NCI-H128 (cell line): Measurements from ENCODE around the gene HDAC4.
"Not testable (repeated sequence)": the region's sequence is repeated elsewhere in the genome, so short reads cannot be mapped to it uniquely, and the experiment has no call there.

ENCODE experiments used
- DNase-seq: peaks from one replicate; lab custom pipeline; 2025; ENCODE audit not compliant: unreplicated experiment; lab: John Stamatoyannopoulos, UW

HDAC4 gene

DNA sequence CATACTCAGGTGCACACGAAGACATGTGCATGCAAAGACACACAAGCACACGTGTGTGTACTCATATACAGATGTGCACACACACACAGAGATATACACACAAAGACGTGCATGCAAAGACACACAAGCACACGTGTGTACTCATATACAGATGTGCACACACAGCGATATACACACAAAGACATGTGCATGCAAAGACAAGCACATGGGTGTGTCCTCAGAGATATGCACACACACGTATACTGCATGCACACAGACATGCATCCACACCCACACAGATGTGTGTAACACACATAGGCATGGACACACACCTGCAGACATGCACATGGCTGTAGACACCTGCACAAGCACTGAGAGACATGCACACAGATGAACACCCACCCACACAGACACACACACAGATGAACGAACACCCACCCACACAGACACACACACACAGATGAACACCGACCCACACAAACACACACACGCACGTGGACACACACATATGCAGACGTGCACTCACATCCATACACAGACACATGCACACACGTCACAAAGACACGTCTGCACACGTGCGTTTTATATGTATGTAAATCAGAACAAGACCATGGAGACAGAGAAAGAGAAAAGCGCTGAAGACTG lies 321.0 kb downstream of the HDAC4 start:
- DNase-seq = no peak

DNA sequence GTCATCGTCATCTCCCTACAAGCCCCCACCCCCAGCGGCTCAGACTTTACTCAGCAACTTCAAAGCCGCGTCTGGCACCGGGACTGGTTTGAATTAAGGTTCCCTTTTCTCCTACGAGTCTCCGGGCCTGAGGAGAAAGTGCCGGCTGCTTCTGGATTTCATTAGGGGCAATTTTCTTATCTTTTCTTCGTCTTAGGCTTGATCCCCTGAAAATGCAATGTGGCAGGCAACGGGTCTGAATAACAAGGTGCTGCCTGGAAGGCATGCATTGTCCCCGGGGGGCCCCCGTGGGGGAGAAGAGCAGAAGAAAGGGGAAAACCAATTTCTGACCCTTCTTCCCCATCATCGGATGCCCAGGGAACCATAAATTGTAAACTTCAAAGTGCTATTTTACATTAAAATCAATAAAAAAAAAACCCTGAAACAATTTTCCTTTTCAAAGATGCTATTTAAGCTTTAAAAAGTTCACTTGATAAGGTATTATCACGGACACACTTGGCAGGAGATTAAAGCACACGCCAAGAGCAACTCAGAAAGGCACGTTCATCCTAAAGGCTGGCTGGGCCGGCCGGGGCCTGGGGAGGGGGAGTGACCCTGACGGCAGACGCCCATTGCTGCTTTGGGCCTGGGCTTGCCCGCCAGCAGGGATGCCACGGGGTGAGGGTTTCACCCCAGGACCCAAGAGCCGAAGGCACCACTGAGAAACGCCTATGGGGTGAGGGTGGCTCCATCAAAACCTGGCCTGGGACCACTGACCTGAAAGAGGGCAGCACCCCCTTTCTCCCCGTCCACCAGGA lies 322.5 kb downstream of the HDAC4 start:
- DNase-seq = no peak

DNA sequence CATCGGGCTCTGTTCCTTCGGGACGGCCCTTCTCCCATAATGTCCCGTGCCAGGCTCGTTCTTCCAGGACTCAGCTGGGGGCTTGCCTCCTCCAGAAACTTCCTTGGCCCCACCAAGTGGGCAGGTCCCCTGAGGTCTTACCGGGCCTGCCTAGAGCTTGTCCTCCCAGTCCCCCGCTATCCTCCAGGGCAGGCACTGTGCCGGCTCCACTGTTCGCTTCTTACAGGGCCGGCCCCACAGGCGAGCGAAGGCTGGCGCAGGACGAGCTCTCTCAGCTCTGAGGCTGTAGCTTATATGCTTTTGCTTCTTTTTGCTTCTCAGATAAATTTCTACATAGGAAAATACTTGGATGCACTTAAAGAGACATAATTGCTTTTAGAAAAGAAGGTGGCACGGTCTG lies 323.6 kb downstream of the HDAC4 start:
- no peak for DNase-seq

DNA sequence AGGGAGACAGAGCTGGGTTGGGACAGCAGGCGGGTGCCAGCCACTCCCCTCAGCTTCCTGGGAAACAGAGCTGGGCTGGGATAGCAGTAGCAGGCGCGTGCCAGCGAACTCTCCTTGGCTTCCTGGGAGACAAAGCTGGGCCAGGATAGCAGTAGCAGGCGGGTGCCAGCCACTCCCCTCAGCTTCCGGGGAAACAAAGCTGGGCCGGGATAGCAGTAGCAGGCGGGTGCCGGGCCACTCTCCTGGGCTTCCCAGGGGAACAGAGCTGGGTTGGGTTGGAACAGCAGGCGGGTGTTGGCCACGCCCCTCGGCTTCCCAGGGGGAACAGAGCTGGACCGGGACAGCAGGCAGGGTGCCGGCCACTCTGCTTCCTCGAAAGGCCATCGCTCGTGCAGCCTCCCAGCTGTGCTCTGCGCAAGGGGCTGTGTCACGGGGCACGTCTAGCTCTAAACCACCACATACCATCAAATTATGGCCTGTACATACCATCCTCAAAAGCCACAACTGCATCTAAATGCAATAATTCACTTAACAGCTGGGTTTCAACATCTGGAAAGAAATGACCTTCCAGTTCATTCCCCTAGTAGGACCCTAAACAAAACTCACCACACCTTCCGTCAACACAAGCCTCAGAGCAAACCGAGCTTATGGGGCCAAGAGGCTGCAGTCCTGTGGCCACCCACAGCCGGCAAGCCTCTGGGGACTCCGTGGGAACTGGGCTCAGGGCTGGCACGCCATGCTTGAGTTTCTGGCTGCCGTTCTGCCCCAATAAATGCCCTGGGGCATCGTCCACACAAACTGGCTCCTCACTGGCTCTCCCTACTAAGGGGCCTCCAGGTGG lies 324.7 kb downstream of the HDAC4 start:
- DNase-seq = no peak

DNA sequence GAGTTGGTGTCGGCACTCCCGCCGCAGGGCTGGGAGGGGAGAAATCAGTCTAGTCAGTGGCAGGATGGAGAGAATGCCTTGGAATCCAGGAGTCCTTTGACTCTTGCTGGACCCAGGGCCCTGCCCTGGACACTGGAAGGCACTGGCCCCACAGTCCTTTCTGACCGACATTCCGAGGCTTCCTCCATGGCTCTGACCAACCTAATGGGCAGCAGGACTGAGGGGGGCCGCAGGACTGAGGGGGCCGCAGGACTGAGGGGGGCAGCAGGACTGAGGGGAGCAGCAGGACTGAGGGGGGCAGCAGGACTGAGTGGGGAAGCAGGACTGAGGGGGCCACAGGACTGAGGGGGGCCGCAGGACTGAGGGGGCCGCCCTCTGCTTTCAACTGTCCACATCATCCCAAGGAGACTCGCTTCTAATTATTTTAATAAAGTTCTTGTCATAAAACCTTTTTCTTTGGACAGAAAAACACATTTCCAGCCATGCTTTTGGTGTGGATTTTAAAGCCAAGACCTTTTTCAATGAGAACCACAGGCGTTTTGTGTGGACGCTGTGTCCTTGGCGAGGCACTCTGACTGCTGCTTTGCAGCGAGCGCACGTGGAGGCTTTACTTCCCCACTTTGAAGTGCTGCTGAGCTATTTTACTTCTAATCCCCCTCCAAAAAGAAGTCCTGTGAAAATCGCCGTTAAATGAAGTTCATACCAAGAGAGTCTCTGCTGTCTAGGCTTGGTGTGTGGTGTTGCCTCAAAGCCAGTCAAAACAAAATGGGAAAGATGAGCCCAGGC lies 326.9 kb downstream of the HDAC4 start:
- no peak for DNase-seq

DNA sequence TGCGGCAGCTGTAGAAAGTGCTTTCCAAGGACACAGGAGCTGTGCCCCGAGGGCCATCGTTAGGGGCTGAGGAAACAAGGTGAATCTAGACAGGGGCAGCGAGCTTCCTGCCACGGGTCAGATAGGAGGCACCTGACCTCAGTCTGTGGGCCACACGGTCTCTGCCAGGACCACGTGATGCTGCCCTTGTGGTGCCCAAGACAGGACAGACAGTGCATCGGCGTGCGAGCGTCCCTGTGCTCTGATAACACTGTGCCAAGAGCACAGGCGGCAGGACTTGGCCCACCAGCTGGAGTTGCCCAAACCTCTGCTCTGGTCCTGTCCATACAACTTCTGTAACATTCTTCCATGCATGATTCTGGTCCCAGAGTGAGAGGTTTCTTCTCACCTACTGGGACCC lies 327.6 kb downstream of the HDAC4 start:
- DNase-seq = no peak

DNA sequence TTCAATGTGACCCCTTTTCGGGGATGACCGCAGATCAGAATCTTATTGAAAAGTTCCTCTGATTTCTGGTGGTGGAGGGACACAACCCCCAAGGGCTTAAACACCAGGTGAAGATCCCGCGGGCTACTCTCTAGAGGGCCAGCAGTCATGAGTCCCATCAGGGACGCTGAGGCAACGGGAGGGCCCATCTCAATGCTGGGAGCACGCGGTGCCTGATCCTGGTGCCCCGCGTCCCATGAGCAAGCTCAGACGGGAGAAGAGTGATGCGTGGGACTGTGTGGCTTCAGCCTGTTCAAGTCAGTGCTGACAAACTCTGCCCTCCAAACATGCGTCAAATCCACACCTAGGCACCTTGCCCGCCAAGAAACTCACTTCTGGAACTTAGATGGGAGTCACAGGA lies 328.0 kb downstream of the HDAC4 start:
- DNase-seq = no peak

DNA sequence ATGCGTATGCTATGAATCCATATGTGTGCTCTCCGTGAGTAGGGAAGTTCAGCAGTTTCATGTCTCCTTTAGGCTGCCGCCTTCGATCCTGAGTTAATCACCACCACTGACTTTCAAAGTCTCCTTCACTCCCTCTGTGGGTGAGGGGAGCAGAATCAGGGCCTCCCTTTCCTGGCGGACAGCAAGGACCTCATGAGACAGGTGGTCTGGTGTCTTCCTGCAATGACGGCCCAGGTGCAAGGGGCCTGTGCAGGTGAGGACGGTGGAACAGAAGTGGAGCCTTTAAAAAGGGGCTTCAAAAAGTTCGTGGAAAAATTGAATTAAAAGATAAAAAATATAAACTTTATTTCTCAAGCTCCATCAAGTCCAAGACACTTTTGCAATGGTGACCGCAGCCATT lies 330.4 kb downstream of the HDAC4 start:
- DNase-seq = no peak

DNA sequence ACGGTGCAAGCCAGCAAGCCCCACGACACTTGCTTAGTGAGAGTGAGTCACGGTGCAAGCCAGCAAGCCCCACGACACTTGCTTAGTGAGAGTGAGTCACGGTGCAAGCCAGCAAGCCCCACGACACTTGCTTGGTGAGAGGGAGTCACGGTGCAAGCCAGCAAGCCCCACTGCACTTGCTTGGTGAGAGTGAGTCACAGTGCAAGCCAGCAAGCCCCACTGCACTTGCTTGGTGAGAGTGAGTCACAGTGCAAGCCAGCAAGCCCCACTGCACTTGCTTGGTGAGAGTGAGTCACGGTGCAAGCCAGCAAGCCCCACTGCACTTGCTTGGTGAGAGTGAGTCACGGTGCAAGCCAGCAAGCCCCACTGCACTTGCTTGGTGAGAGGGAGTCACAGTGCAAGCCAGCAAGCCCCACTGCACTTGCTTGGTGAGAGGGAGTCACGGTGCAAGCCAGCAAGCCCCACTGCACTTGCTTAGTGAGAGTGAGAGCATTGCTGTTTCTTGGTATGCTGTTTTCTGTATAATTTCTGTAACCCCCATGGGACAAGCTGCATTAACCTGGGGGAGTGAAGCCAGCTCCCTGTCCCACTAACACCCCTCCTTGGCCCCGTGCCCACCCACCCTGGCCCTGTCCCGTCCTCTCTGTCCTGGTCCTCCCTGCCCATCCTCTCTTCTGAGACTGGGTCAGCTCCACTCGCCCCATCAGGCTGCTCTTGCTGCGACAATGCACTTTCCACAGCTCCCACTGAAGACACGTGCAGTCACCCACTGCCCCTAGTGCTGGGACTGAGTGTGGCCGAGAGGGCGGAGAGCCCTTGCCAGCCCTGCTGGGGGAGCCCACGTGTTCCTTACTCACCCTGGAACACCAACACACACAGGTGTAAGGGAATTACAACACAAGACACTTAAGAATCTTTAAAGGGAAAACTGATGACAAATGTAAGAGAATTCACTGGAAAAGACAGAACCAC lies 331.2 kb downstream of the HDAC4 start:
- not testable (repeated sequence) for DNase-seq

DNA sequence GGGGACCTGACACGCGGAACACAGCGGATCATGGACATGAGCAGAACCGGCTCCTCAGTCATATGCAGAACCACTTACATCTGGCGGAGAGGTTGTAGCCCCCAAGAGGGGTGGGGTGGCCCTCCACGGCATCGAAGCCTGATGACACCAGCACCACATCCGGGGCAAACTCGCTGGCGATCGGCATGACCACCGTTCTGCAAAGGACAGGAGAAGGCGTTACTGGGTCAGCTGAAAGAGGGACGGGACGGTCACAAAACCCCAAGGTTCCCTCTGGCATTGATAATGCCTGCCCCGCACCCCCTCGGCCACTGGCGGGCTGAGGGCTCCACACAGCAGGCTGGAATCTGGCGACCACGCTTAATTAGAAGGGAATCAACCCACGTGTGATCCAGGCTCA lies 332.4 kb downstream of the HDAC4 start:
- DNase-seq = no peak

DNA sequence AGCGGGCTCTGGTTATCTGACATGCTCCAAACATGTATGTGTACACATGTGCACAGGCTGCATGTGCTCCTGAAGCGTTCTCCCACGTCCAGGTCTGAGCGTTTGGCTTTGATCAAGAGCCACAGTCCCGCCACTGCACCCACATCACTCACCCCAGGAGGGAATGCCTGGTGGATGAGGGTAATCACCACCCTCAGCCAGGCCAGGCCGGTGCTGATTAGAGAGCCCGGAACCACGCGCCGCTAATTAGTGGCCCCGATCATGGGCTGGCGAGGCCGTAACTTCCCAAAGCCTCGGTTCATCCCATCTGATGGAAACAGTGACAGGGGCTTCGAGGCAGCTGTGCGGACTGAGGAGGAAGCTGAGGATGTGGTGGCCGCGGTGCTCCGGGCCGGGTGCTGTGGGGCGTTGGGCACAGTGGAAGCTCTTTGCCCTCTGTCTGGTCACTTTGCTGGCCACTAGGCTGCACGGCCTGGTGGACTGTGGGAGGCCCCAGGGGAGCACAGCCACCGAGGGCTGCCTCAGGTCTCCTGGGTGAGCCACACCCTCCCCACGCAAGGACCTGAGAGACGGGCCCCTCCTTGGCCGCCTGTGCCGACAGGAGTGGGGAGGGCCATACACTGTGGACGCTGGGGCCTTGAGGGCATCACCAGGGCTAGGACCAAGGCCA lies 333.5 kb downstream of the HDAC4 start:
- DNase-seq = no peak

DNA sequence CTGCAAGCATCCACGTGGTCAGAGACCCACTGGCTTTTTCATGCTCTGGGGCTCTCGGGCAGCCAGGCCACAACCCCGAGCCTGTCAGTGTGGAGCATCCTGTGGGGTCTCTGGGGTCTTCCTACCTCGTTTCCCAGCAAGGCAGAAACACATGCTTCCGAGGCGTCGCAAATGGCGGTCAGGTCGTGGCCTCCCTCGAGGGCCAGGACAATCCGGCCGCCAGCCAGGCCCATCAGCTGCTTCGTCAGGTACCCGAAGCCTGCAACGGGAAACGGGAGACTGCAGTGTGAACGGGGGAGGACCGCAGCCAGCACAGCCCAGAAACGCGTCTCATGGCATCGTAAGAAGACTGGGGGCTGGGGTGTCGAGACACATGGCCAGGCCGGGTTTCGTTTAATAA lies 334.2 kb downstream of the HDAC4 start:
- no peak for DNase-seq

DNA sequence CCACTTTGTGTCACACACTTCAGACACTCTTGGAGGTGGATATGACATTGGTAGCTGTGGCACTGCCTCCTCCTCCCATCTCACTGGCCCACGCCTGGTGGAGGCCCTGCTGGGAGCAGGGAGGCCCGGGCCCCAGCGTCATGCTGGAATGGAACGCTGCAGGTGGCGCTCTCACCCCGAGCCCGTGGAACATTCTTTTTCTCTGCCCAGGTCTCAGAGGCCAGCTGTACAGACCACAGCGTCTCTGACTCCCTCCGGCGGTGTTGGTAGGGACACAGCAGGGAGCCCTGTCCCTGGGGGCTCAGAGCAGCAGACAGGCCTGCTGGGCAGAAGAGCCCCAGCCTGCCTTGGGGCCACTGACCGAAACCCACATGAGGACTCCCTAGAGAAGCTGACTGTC lies 334.9 kb downstream of the HDAC4 start:
- DNase-seq = no peak

DNA sequence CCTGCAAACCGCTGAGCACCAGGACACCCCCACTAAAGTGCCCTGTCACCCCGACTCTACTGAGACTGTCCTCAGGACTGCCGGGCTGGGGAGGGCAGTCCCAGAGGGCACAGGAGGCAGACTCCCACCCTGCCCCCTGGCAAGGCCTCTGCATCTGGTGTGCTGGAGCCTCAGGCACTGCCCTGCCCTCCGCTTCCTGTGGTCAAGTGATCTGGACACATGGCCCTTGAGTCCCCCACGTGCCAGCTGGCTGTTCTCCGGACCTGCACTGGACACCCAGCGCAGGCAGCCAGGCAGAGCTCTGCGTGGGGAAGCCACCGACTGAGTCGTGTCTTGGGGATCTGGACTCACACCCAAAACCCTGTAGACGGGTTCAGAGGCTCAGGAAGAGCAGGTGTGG lies 335.3 kb downstream of the HDAC4 start:
- no peak for DNase-seq

DNA sequence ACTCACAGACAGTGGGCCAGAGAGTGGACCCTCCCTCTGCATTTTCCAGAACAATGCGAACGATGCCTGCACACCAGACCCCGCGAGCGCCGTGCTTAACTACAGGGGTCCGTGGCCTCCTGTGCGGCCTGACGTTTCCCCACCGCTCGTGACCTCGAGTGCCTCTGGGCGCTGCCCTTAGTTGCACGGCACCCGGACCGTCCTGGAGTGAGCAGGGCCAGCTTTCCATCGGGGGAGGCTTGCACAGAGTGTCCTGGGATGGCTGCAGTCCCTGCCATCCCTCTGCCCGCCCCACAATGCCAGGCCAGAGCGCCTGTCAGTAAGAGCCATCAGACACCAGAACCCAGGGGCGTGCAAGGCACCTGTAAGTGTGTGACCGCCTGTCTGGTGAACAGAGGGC lies 335.9 kb downstream of the HDAC4 start:
- DNase-seq = no peak

DNA sequence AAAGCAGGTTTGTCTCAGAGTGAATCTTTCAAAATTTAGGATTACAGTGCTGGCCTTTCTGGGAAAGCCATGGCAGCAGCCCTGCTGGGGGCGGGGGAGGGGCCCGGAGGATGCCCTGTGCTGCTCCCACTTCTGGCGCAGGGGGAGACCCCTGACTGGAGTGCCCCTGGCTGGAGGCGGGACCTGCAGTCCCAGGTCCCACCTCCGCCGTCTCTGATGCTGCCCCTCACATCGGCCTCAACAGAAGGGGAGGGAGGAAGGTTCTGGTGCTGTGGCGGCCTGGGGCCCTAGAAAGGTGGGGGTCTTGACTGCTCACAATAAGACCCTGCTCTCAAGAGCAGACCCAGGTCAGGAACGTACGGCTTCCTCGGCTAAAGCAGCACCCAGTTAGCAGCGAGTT lies 336.6 kb downstream of the HDAC4 start:
- no peak for DNase-seq

DNA sequence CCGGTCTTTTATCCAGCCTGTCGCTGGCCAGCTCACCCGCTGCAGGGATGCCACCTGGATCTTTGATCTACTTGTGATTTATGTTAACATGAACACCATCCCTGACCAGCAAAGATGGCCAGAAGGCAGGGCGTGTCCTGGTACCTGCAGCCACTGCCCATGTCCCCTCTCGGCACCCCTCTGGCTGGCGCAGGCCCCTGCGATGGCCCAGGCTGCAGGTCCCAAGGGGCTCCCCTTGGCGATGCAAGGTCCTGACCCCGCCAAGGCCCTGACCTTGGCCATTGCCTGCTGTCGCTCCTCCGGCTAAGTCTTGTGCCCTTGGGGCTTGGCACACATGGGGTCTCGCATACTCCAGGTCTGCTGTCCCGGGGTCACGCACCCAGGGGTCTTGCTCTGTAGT lies 338.1 kb downstream of the HDAC4 start:
- DNase-seq = no peak

DNA sequence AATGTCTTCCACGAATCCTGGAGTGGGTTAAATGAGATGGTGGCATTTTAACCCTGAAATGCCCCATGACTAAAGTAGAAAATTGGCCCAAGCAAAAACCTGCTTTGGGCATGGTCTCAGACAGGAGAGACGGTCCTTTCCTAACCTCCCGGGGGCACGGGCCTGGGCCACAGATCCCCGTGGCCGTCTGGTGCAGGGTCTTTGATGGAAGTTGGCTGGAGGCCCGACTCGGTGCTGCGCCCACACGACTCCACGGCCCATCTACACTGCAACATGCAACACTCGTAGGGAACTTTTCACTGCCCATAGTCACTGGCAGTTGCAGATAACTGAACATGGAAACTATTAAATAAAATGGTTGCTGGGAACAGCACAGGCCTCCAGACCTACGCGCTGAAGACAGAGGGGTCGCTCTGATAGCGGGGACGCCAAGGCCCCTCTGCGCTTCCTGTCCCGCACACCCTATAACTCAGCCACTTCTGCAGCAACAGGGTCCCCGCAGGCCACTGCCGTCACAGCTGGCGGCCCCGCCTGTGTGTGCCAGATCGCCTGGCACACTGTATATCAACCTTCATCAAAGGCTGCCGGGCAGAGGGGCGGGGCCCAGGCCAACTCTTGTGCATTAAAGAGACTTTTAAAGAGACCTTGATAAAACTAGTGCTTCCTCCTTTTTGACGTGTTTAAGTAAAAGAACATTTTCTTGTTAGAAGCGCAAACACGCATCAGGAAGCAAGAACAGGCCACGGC lies 338.8 kb downstream of the HDAC4 start:
- DNase-seq = no peak

DNA sequence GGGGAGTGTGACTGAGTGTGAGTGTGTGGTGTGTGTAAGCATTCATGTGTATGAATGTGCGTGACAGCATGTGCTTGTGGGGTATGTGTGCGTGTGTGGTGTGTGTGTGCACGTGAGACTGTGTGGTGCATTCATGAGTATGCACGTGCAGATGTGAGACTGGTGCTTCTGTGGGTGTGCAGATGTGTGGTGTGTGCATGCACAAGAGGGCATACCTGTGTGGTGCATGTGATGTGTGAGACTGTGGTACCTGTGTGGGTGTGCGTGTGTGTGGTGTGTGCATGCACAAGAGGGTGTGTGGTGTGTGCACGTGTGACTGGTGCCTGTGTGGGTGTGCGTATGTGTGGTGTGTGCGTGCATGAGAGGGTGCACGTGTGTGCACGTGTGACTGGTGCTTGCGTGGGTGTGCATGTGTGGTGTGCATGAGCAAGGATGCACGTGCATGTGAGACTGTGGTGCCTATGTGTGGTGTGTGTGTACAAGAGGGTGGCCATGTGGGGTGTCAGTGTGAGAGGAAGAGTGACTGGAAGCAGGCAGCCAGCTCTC lies 339.6 kb downstream of the HDAC4 start:
- DNase-seq = no peak
